HG03571 (cell line): ENCODE measurements around the gene AP1AR.
A peak's percentile ranks its signal among the peaks of the same experiment; 100 is the strongest.
"Not testable (repeated sequence)": the region's sequence is repeated elsewhere in the genome, so short reads cannot be mapped to it uniquely, and the experiment has no call there.

Experiments used
- ATAC-seq: cut with Tn5 transposase; IDR thresholded peaks from one replicate; pipeline ENCODE4 v1.9.1; 2021; ENCODE audit not compliant: unreplicated experiment

AP1AR gene

DNA sequence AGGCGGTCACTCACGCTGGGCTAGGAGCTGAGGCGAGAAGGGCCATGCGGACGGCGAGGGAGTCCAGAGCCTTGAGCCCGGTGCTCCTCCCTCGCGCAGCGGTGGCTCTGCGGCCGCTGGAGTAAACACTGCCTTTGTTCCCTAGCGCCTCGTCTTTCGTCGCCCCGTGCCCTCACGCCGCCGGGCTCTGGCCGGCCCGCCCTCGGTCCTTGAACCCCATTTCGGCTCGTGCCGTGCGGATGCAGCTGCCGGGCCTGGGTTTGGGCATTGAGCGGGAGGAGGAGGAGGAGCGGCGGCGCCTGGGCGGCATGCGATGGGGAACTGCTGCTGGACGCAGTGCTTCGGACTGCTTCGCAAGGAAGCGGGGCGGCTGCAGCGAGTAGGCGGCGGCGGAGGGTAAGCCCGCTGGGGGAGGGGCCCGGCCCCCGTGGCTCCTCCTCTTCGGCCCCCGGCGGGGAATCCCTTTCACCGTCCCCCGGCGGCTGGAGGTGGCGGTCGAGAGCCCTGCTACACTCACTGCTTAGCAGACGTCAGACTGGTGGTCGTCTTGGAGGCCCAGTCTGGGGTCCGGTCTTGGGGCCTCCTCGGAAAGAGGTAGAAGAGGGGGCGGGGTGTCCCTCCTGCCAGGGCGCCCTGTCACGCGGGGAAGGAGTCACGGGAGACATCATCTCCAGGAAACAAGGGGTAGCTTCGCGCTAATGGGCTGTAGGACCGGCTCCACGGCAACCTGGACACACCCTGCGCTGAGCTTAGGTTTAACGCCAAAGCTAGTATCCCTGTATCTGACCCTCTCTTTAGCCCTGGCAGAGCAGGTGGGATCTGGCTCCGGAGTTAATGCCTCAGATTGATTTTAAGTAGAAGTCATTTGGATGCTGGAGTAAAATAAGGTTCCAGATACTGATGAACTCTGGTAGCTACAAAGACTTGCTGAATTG is at the start of gene AP1AR:
Gene AP1AR (plus strand): TSS at position 9 of the 935 bp plus-strand sequence. CDS start 305 bp downstream, at position 314.
- peak; percentile 60 for ATAC-seq

DNA sequence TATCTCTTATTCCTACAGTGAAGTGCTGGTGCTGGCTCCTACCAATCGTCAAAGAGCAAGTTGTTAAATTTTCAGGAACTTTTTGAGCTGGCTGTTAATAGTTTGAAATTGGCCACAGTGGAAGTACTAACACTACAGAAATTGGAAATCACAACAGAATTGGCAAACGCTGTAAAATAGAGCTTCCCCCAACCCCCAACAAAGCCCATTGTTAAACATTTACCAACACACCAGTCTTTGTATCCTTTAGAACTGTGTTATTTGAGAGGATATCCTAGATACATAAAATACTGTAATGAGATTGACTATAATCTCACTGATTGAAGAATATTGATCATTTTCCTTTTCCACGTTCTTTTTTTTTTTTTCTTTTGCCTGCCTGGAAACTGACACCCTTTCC is 49.0 kb upstream of the AP1AR start:
- ATAC-seq: no peak

GRCh38 chr4:112183252-112183651 is 48.3 kb upstream of the AP1AR start:
- no peak for ATAC-seq

- ATAC-seq: no peak
Measured at GRCh38 chr4:112184438-112184837, 47.1 kb upstream of the AP1AR start.

DNA sequence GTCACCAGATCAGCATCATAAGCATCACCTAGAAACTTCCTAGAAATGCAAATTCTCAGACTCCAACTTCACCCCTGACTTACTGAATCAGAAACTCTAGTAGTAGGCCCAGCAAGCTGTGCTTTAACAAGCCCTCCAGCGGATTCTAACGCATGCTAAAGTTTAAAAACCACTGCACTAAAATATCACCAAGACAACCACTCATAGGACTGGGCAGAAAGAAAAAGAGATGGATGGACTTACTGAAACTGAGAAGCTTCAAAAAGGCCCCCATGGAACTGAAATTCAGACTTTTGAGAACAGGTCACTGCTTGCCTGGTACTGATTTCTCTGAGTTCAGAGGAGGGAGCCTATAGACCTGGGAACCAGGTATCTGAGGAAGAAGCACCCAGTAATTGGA is 46.3 kb upstream of the AP1AR start:
- ATAC-seq: no peak

DNA sequence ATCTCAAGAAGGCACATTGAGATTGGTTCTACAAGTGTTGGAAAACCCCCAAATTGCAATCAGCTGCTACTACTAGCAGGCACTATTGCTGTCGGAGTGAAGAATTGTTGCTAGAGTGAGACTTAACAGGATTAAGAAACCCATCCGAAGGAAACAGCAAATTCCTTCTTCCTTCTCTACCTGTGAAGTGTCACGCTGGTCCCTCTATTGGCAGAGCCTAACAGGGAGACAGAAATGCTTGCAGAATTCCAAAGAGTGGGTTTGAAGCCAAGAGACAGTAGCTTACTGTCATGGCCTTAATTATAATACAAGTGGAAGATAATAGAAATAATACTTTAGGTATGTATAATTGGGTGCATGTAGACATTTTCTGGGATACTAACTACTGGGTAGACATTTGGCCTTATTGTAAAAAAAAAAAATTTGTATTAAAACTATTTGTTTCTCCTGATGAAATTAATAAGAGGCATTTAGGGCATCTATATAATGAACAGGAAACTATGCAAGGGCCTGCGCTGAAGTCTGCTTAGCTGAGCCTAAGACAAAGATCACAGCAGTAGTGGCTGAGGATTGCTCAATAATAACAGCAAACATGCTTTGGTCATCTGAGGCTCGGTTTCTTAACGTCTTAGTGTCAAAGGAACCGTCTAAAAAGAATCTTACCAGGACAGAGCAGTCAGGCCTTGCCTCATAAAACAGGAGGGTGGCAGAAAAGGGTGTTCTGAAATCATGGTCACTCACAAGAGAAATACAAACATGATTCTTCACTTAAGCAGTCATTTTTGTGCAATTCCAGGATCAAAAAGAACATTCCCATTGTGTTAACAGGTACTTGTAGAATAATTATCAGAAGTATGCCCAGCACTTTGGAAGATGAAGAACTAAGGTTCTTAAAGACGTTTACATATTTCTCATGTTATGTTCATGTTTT is 45.6 kb upstream of the AP1AR start:
- ATAC-seq: no peak

DNA sequence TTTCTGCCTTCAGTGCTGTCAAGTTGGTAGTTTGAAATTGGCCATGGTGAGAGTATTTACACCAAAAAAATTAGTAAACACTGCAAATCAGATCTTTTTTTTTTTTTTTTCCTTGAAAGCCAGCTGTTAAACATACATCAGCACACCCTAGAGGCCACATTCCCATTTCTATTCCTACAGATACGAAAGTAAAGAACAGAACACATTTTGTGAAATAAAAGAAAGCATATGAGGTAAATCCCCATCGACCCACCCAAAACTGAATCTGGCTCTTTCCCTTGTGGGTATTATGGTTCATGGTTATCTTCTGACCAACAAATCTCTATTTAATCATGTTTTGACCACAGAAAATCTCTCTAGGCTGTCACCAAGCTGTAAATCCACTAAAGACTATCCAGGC is 41.8 kb upstream of the AP1AR start:
- ATAC-seq: no peak

GRCh38 chr4:112190684-112191083 is 40.9 kb upstream of the AP1AR start:
- no peak for ATAC-seq

DNA sequence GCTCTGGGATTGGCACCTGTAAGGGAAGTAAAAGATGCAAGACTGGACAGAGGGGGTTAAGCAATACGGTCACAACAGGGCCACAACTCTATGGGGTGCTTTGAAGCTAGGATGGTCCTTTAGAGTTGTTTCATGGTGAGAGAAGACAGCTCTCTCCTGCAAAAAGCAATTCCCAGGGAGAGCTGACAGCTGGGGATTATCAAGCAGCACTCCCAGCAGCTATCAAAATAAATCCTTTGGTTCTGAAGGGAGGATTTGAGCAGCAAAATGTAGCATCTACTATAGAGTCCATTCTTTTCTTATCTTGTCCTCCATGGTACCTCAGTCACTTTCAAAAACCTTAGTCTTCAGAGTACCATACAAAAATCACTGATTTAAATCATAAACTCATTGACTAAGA is 35.1 kb upstream of the AP1AR start:
- no peak for ATAC-seq

DNA sequence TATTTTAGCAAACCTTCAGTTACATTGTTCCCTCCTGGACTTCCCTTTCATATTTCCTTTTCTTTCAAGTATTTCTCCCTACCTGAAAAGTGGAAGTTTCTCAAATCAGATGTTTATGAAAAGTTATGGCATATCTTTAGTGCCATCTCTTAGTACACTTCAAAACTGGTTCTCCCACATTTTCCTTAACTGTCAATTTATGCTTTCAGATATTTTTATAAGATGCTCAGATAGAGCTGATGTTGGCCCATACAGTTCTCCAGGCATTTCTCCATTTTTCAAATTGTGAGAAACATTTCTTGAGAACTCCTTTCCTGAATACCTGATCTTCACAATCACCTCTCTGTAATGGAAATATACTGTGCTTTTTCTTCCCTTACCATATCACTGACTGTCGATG is 32.5 kb upstream of the AP1AR start:
- no peak for ATAC-seq

DNA sequence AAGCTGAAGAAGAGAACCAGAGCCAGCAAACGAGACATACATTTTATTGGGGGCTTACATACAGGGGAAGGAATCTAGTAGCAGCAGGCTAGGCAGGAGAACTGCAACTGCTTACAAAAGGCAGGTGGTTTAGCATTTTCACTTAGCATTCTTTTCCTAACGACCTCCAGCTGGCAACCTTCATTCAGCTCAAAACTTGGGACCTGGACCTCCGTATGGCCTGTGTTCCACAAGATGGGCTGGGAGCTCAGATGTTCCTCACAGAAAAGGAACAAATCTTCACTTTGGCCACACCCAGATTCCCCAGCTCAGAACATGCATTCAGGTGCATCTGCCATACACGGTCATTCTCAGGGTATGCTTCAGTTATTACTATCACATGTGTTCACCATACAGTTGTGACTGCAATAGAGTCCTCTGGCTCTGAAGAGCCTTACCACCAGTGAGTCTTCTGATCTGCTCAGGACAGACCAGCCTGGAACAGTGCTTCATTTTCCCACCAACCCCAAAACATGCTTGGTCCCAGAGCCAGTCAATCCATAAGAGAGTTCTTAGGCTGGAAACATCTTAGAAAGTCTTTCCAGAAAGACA is 29.6 kb upstream of the AP1AR start:
- ATAC-seq: no peak

DNA sequence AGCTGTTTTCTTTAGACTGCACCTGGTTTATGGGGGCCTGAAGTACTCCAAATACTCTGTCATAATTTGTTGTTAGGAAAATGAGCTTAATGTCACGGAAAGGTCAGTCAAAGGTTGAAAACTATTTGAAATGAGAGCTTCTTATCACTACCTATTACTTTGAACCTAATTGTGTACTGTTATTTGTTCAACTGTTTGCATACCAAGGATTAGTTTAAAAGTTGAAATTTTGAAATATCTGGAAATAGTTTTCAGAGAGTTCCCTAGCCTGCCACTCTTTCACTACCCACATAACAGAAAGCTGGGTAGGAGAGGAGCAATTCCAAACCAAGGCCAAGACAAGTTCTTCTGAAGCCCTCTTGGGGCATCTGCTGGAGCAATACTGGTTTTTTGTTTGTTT is 28.0 kb upstream of the AP1AR start:
- no peak for ATAC-seq

GRCh38 chr4:112206431-112206830 is 25.2 kb upstream of the AP1AR start:
- no peak for ATAC-seq

- ATAC-seq: not testable (repeated sequence)
Measured at GRCh38 chr4:112208137-112209095, 23.2 kb upstream of the AP1AR start.

DNA sequence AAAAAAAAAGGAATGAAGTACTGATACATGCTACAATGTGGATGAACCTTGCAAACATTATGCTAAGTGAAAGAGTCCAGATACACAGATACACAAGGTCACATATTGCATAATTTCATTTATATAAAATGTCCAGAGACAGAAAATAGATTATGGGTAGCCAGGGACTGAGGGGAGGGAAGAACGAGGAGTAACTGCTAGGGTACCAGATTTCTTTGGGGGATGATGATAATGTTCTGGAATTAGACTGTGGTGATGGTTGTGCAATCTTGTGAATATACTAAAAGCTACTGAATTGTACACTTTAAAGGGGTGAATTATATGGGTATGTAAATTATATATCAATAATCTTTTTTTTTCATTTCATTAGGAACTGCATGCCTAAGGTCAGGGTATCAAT is 20.8 kb upstream of the AP1AR start:
- no peak for ATAC-seq

- no peak for ATAC-seq
Measured at GRCh38 chr4:112213091-112213490, 18.5 kb upstream of the AP1AR start.

- ATAC-seq: no peak
Measured at GRCh38 chr4:112213856-112214255, 17.7 kb upstream of the AP1AR start.

- no peak for ATAC-seq
Measured at GRCh38 chr4:112214390-112215264, 17.0 kb upstream of the AP1AR start.

DNA sequence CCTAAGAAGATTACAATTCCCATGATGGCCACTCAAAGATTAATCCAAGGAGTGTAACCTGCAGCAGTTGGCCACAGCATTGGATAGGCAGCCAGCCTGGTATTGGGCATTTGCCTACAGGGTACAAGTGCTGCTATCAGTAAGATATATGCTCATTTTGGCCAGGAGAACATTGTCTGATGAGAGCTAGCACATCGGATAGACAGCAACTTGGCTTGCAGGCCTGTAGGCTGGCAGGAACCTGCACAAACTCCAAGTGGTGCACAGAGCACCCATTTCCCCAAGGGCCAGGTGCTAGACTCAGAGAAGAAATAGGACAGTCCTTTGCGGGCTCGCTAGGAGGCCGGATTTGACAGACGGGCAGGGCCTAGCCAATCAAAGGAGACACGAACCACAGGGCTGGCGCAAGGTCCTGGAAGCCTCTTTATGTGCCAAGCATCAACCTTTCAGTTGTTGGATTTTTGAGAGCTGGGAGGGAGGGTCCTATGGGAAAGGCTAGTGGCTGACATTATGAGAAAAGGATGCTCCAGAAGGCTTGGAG is 11.7 kb upstream of the AP1AR start:
- ATAC-seq: no peak
